ENCODE measurements around the gene MORN1. TPM values are rescaled to one million over a fixed set of nuclear protein-coding genes. Genes with fewer than 3 reads are reported as not detected.

MORN1 gene
- total RNA-seq, 1 experiment from 2014 or later, result 47.8 TPM

GRCh38 chr1:2388004-2388913 lies 3.1 kb downstream of the MORN1 start:
- no peak overlapping the region for H3K27ac ChIP-seq
- no peak overlapping the region for H3K4me2 ChIP-seq
- no peaks in the 10 kb centered on the region for H3K9me2 ChIP-seq (ENCODE audit: insufficient read depth)
- peaks cover 31% of the 10 kb centered on the region for H3K79me2 ChIP-seq (ENCODE audit: low read depth)
- ChIA-PET CTCF (no interaction called here), POLR2A (ENCODE audit: unreplicated experiment) (no interaction called here)
- DNase-seq, result peak in 1 of 2 experiments; percentile 3
- intact Hi-C loops (cut with micrococcal nuclease; ENCODE audit: unreplicated experiment), result no loop called here
- no peaks in the 10 kb centered on the region for H3K27me3 ChIP-seq (ENCODE audit: insufficient read depth, low read depth)
- TF ChIP-seq EZH2 (IDR thresholded peaks at IDR 0.05; ENCODE audit: low read depth) (no peak), CTCF (conservative IDR thresholded peaks at IDR 0.05) (no peak)
- H3K9me3 ChIP-seq (ENCODE audit: insufficient read depth, low read depth), result no peaks in the 10 kb centered on the region
- H2AFZ ChIP-seq, result no peak overlapping the region
- H3K4me1 ChIP-seq (replicated peaks; ENCODE audit: insufficient read depth), result peaks cover 18% of the 10 kb centered on the region
- no peaks in the 10 kb centered on the region for H3K36me3 ChIP-seq (ENCODE audit: low read depth)
- peaks cover 5% of the 10 kb centered on the region; the same call in 1 of the 2 replicates for H4K20me1 ChIP-seq (ENCODE audit: insufficient read depth)
- no peak overlapping the region for H3K4me3 ChIP-seq
- BruUV-seq (replicated peaks), result no TSS peak
- H3F3A ChIP-seq (ENCODE audit: insufficient read depth, low read depth), result peaks cover 6% of the 10 kb centered on the region; the same call in 1 of the 2 replicates

GRCh38 chr1:2386636-2387611 lies 4.4 kb downstream of the MORN1 start:
- no peaks in the 10 kb centered on the region for H3K9me3 ChIP-seq (ENCODE audit: insufficient read depth, low read depth)
- H3K4me3 ChIP-seq, result no peak overlapping the region
- H3K4me2 ChIP-seq, result no peak overlapping the region
- H3K36me3 ChIP-seq (ENCODE audit: low read depth), result no peaks in the 10 kb centered on the region
- H3F3A ChIP-seq (ENCODE audit: insufficient read depth, low read depth), result peaks cover 6% of the 10 kb centered on the region; the same call in 1 of the 2 replicates
- no TSS peak for BruUV-seq (replicated peaks)
- POLR2A ChIA-PET (ENCODE audit: unreplicated experiment), result interaction anchor here (0.7 kb wide), 1 partner anchor 162 kb away, joined by 3 read pairs; no protein-coding TSS in a partner anchor
- no peaks in the 10 kb centered on the region for H3K9me2 ChIP-seq (ENCODE audit: insufficient read depth)
- CTCF ChIA-PET, result interaction anchor here (0.5 kb wide), 1 partner anchor 1245 kb away, joined by 7 read pairs; no protein-coding TSS in a partner anchor
- no peaks in the 10 kb centered on the region for H3K27me3 ChIP-seq (ENCODE audit: insufficient read depth, low read depth)
- no peak overlapping the region for H2AFZ ChIP-seq
- H3K79me2 ChIP-seq (ENCODE audit: low read depth), result peaks cover 18% of the 10 kb centered on the region; the same call in 1 of the 2 replicates
- DNase-seq, result peak in 1 of 2 experiments; percentile 17
- no peak overlapping the region for H3K27ac ChIP-seq
- TF ChIP-seq EZH2 (IDR thresholded peaks at IDR 0.05; ENCODE audit: low read depth) (no peak), CTCF (conservative IDR thresholded peaks at IDR 0.05) (no peak)
- intact Hi-C loops (cut with micrococcal nuclease; ENCODE audit: unreplicated experiment), result no loop called here
- H3K4me1 ChIP-seq (replicated peaks; ENCODE audit: insufficient read depth), result peaks cover 9% of the 10 kb centered on the region; the same call in 1 of the 2 replicates
- H4K20me1 ChIP-seq (ENCODE audit: insufficient read depth), result no peaks in the 10 kb centered on the region; the same call in 1 of the 2 replicates
